CD14-positive monocyte (primary cell): ENCODE results near the gene MTA1. TPM values are rescaled to one million over a fixed set of nuclear protein-coding genes. Genes with fewer than 3 reads are reported as not detected.

Experiments used
- DNase-seq, 3 donors: peaks; one replicate each; pipeline ENCODE4 v3.0.0-alpha.2; 2011 to 2022
- H2AFZ ChIP-seq: 2 replicates; pipeline ENCODE4 v1.6.0; 2012; ENCODE audit warnings: mild to moderate bottlenecking, low read depth, low read length, inconsistent platforms; ENCODE audit not compliant: insufficient read depth, poor library complexity, severe bottlenecking
- H3K27ac ChIP-seq, 2 donors: 1 replicate in 1 of 2; 2 replicates in 1 of 2; pipeline ENCODE4 v1.5.1; 2012 to 2013; ENCODE audit warnings: low read length in 2 of 2, control low read depth in 1 of 2, inconsistent platforms in 1 of 2, low read depth in 1 of 2, mild to moderate bottlenecking in 1 of 2
- H3K27me3 ChIP-seq, 2 donors: one replicate each; pipeline versions ENCODE4 v1.6.0 to v1.6.1; 2011 to 2013; ENCODE audit warnings: low read length in 2 of 2; ENCODE audit not compliant: control insufficient read depth in 2 of 2, insufficient read depth in 2 of 2
- H3K36me3 ChIP-seq, 2 donors: replicated peaks in 1 of 2; 1 replicate in 1 of 2; 2 replicates in 1 of 2; pipeline versions ENCODE4 v1.5.1 to v1.6.1; 2012 to 2013; ENCODE audit warnings: low read length in 2 of 2, control low read depth in 1 of 2, inconsistent platforms in 1 of 2, mild to moderate bottlenecking in 1 of 2; ENCODE audit not compliant: insufficient read depth in 2 of 2, control insufficient read depth in 1 of 2
- H3K4me1 ChIP-seq, 2 donors: 1 replicate in 1 of 2; 2 replicates in 1 of 2; pipeline versions ENCODE4 v1.5.1 to v1.6.1; 2012 to 2013; ENCODE audit warnings: low read length in 2 of 2, control low read depth in 1 of 2, inconsistent platforms in 1 of 2, mild to moderate bottlenecking in 1 of 2, moderate library complexity in 1 of 2; ENCODE audit not compliant: insufficient read depth in 2 of 2, control insufficient read depth in 1 of 2
- H3K4me2 ChIP-seq: replicated peaks from 2 replicates; pipeline ENCODE3; 2012; ENCODE audit warnings: low read length, moderate library complexity, mild to moderate bottlenecking; ENCODE audit not compliant: poor library complexity, severe bottlenecking; ENCODE audit errors: extremely low read depth
- H3K4me3 ChIP-seq, 3 experiments: fragments of 200-600 bp in 1 of 3; sonication (generic) in 1 of 3; replicated peaks in 1 of 3; 1 replicate in 2 of 3; 2 replicates in 1 of 3; pipeline ENCODE4 v1.5.1; 2011 to 2013; ENCODE audit warnings: low read length in 3 of 3, mild to moderate bottlenecking in 3 of 3, control low read depth in 2 of 3, low read depth in 2 of 3, inconsistent platforms in 1 of 3, moderate library complexity in 1 of 3
- H3K79me2 ChIP-seq: 2 replicates; pipeline ENCODE4 v1.6.0; 2012; ENCODE audit warnings: mild to moderate bottlenecking, control low read depth, inconsistent platforms, low read length, moderate library complexity; ENCODE audit not compliant: insufficient read depth
- H3K9ac ChIP-seq: 2 replicates; pipeline ENCODE4 v1.6.0; 2017; ENCODE audit warnings: low read length, mild to moderate bottlenecking; ENCODE audit not compliant: insufficient read depth, poor library complexity, severe bottlenecking
- H3K9me3 ChIP-seq, 2 donors: replicated peaks in 1 of 2; 1 replicate in 1 of 2; 2 replicates in 1 of 2; pipeline versions ENCODE4 v1.5.1 to v1.6.1; 2012 to 2013; ENCODE audit warnings: low read length in 2 of 2, control low read depth in 1 of 2; ENCODE audit not compliant: control insufficient read depth in 1 of 2, insufficient read depth in 1 of 2
- H4K20me1 ChIP-seq: 2 replicates; pipeline ENCODE4 v1.6.0; 2012; ENCODE audit warnings: mild to moderate bottlenecking, low read length, control low read depth, moderate library complexity; ENCODE audit not compliant: insufficient read depth
- H3K27ac Mint-ChIP-seq, 7 donors: one replicate each; pipeline ENCODE4 v1.8.0; 2020; ENCODE audit warnings: mild to moderate bottlenecking in 7 of 7, mixed read lengths in 7 of 7, moderate library complexity in 6 of 7, inconsistent platforms in 2 of 7
- H3K27me3 Mint-ChIP-seq, 3 donors: one replicate each; pipeline ENCODE4 v1.8.0; 2021 to 2022; ENCODE audit warnings: low read depth in 3 of 3, mild to moderate bottlenecking in 3 of 3, mixed read lengths in 3 of 3, moderate library complexity in 3 of 3, inconsistent platforms in 1 of 3
- H3K36me3 Mint-ChIP-seq, 2 donors: one replicate each; pipeline ENCODE4 v1.8.0; 2020; ENCODE audit warnings: mixed read lengths in 2 of 2, inconsistent platforms in 1 of 2, mild to moderate bottlenecking in 1 of 2
- H3K4me1 Mint-ChIP-seq: one replicate; pipeline ENCODE4 v1.8.0; 2020; ENCODE audit warnings: mild to moderate bottlenecking, mixed read lengths
- H3K4me3 Mint-ChIP-seq, 2 donors: one replicate each; pipeline ENCODE4 v1.8.0; 2020; ENCODE audit warnings: mild to moderate bottlenecking in 2 of 2, mixed read lengths in 2 of 2, moderate library complexity in 1 of 2
- H3K9me3 Mint-ChIP-seq, 7 donors: one replicate each; pipeline ENCODE4 v1.8.0; 2020 to 2022; ENCODE audit warnings: mixed read lengths in 7 of 7, mild to moderate bottlenecking in 6 of 7, moderate library complexity in 6 of 7, inconsistent platforms in 2 of 7
- CTCF ChIP-seq: fragments of 200-600 bp; IDR thresholded peaks from one replicate; pipeline ENCODE4 v1.8.0; 2022; ENCODE audit warnings: antibody characterized with exemption, mild to moderate bottlenecking
- WGBS: methylation state at CpG from one replicate; pipeline ENCODE4 v1.1.5; 2013; ENCODE audit warnings: missing lambda C conversion rate; ENCODE audit not compliant: insufficient coverage; 5-methylcytosine and 5-hydroxymethylcytosine counted together
- intact Hi-C, 2 donors: fragments of 100-400 bp; cut with micrococcal nuclease; formaldehyde crosslinking; loops; one replicate each; pipeline versions ENCODE4 v1.15.0 to v1.15.1; 2023
- polyA plus RNA-seq, 3 donors: library from polyadenylated mRNA; depleted of rRNA in 1 of 3; unstranded in 2 of 3; stranded (reverse) in 1 of 3; fragments of 300-500 nt in 2 of 3; fragments of >200 nt in 1 of 3; fragmentation: Illumina TruSeq in 2 of 3; gene quantifications; 1 replicate in 2 of 3; 2 replicates in 1 of 3; pipeline ENCODE4 v1.2.3, GENCODE V29; 2012 to 2021

MTA1 gene
- polyA plus RNA-seq, 3 donors = 0.91 to 102 (median 2.0) TPM

DNA sequence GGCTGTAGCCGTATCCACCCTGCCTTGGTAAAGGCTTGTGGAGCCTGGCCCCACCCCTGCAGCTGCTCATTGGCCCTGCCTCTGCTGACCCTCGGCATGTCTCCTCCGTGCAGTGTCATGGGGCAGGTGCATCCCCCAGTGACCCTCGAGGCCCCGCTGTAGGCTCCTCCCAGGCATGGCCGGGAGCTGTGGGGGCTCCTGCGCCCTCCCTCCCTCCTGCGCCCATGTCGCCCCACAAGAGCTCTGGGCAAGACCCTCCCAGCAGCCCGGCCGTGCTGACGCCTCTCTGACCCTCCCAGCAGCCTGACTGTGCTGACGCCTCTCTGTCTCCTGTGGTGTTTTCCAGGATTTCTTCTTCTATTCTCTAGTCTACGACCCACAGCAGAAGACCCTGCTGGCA is 34.2 kb downstream of the MTA1 start:
- Histone ChIP-seq H4K20me1 (peaks cover 9% of the 10 kb centered on the region), H3K4me3 (no peak overlapping the region), H3K4me1 (no peaks in the 10 kb centered on the region), H3K36me3 (peaks cover 65 to 82% of the 10 kb centered on the region in 2 donors), H2AFZ (no peak overlapping the region), H3K9me3 (no peaks in the 10 kb centered on the region), H3K4me2 (no peak overlapping the region), H3K79me2 (no peaks in the 10 kb centered on the region), H3K9ac (no peak overlapping the region), H3K27me3 (no peaks in the 10 kb centered on the region), H3K27ac (no peak overlapping the region)
- DNase-seq = no peak
- no peaks in the 10 kb centered on the region for H3K4me1 Mint-ChIP-seq
- TF ChIP-seq CTCF = no peak
- no peak overlapping the region for H3K4me3 Mint-ChIP-seq
- H3K27ac Mint-ChIP-seq = no peak overlapping the region
- 94% methylated on average over 12 of the region's 14 CpGs for WGBS
- no peaks in the 10 kb centered on the region for H3K27me3 Mint-ChIP-seq
- H3K36me3 Mint-ChIP-seq = peaks cover 43 to 74% of the 10 kb centered on the region in 2 donors
- H3K9me3 Mint-ChIP-seq = no peaks in the 10 kb centered on the region
- intact Hi-C loops = no loop called here

GRCh38 chr14:105455086-105455640 is 35.5 kb downstream of the MTA1 start:
- Mint-ChIP-seq H3K4me3 (no peak overlapping the region), H3K9me3 (no peaks in the 10 kb centered on the region), H3K27me3 (no peaks in the 10 kb centered on the region), H3K36me3 (peaks cover 40 to 68% of the 10 kb centered on the region in 2 donors), H3K4me1 (no peaks in the 10 kb centered on the region), H3K27ac (no peak overlapping the region)
- TF ChIP-seq CTCF = no peak
- Histone ChIP-seq H3K36me3 (peaks cover 59 to 75% of the 10 kb centered on the region in 2 donors), H3K9me3 (no peaks in the 10 kb centered on the region), H3K4me2 (no peak overlapping the region), H3K79me2 (no peaks in the 10 kb centered on the region), H3K27me3 (no peaks in the 10 kb centered on the region), H4K20me1 (peaks cover 4% of the 10 kb centered on the region), H3K4me3 (no peak overlapping the region), H3K27ac (no peak overlapping the region), H3K9ac (no peak overlapping the region), H3K4me1 (no peaks in the 10 kb centered on the region), H2AFZ (no peak overlapping the region)
- WGBS = 98% methylated on average over 19 of the region's 22 CpGs
- DNase-seq = no peak
- intact Hi-C loops = no loop called here
